Neural cell (in vitro differentiated cells): ENCODE results near the gene RIN3. TPM values are rescaled to one million over a fixed set of nuclear protein-coding genes. Genes with fewer than 3 reads are reported as not detected.

Experiments used
- H2AFZ ChIP-seq: fragments of 200-600, 300-800 bp; sonication (generic), shearing (Covaris generic); 2 replicates; pipeline ENCODE4 v1.6.0; 2014; ENCODE audit warnings: low read depth, mild to moderate bottlenecking, antibody characterized with exemption, low read length, moderate library complexity
- H3F3A ChIP-seq: fragments of 200-600 bp; shearing (Covaris generic); 2 replicates; pipeline ENCODE4 v1.6.1; 2016; ENCODE audit warnings: mild to moderate bottlenecking, moderate library complexity, mixed read lengths, antibody characterized with exemption, low read length; ENCODE audit not compliant: insufficient read depth, poor library complexity, severe bottlenecking
- H3K27ac ChIP-seq: fragments of 200-600, 300-800 bp; sonication (generic), shearing (Covaris generic); 2 replicates; pipeline ENCODE4 v1.5.1; 2014; ENCODE audit warnings: mild to moderate bottlenecking, low read length, moderate library complexity
- H3K27me3 ChIP-seq: fragments of 300-800, 200-600 bp; sonication (generic), shearing (Covaris generic); 2 replicates; pipeline ENCODE4 v1.6.0; 2014; ENCODE audit warnings: mild to moderate bottlenecking, low read depth, low read length, moderate library complexity; ENCODE audit not compliant: insufficient read depth
- H3K36me3 ChIP-seq: fragments of 300-800, 200-600 bp; sonication (generic), shearing (Covaris generic); 2 replicates; pipeline ENCODE4 v1.5.1; 2014; ENCODE audit warnings: mild to moderate bottlenecking, antibody characterized with exemption, low read length, moderate library complexity; ENCODE audit not compliant: insufficient read depth
- H3K4me2 ChIP-seq: fragments of 300-800, 200-600 bp; sonication (generic), shearing (Covaris generic); 2 replicates; pipeline ENCODE4 v1.6.0; 2014; ENCODE audit warnings: mild to moderate bottlenecking, low read length
- H3K4me3 ChIP-seq: fragments of 300-800, 200-600 bp; sonication (generic), shearing (Covaris generic); 2 replicates; pipeline ENCODE4 v1.5.1; 2014; ENCODE audit warnings: mild to moderate bottlenecking, low read length, moderate library complexity
- H3K79me2 ChIP-seq: fragments of 200-600 bp; shearing (Covaris generic); replicated peaks from 2 replicates; pipeline ENCODE4 v1.6.0; 2014; ENCODE audit warnings: mild to moderate bottlenecking, low read length, moderate library complexity; ENCODE audit not compliant: insufficient read depth
- H3K9ac ChIP-seq: fragments of 300-800, 200-600 bp; sonication (generic), shearing (Covaris generic); 2 replicates; pipeline ENCODE4 v1.6.1; 2016; ENCODE audit warnings: mild to moderate bottlenecking, low read length, mixed read lengths
- H3K9me2 ChIP-seq: fragments of 200-600 bp; shearing (Covaris generic); 2 replicates; pipeline ENCODE4 v1.6.1; 2016; ENCODE audit warnings: mild to moderate bottlenecking, low read length, mixed read lengths; ENCODE audit not compliant: insufficient read depth
- H3K9me3 ChIP-seq: fragments of 200-600, 300-800 bp; sonication (generic), shearing (Covaris generic); 2 replicates; pipeline ENCODE4 v1.6.1; 2016; ENCODE audit warnings: mild to moderate bottlenecking, mixed run types, low read length, moderate library complexity, mixed read lengths
- H4K20me1 ChIP-seq: fragments of 200-600 bp; shearing (Covaris generic); 2 replicates; pipeline ENCODE4 v1.6.1; 2016; ENCODE audit warnings: mild to moderate bottlenecking, mixed run types; ENCODE audit not compliant: insufficient read depth
- EP300 ChIP-seq: fragments of 450-650 bp; conservative IDR thresholded peaks from 2 replicates; pipeline ENCODE4 v1.6.1; 2014; ENCODE audit warnings: antibody characterized with exemption, mild to moderate bottlenecking, moderate library complexity; ENCODE audit not compliant: poor library complexity, severe bottlenecking
- EZH2 ChIP-seq: fragments of 200-600, 300-800 bp; shearing (Covaris generic), sonication (generic); IDR thresholded peaks from 2 replicates; pipeline ENCODE4 v1.6.1; 2014; ENCODE audit warnings: antibody characterized with exemption, low read length, borderline replicate concordance, mild to moderate bottlenecking; ENCODE audit not compliant: insufficient read depth, poor library complexity, severe bottlenecking
- MXI1 ChIP-seq: fragments of 450-650 bp; conservative IDR thresholded peaks from 2 replicates; pipeline ENCODE4 v1.6.1; 2014; ENCODE audit warnings: antibody characterized with exemption, mild to moderate bottlenecking; ENCODE audit not compliant: poor library complexity, severe bottlenecking
- POLR2AphosphoS5 ChIP-seq: IDR thresholded peaks from 2 replicates; pipeline ENCODE4 v1.6.1; 2012
- RAD21 ChIP-seq: fragments of 450-650 bp; conservative IDR thresholded peaks from 2 replicates; pipeline ENCODE4 v1.6.1; 2014; ENCODE audit warnings: antibody characterized with exemption, mild to moderate bottlenecking, moderate library complexity
- SMC3 ChIP-seq: fragments of 450-650 bp; conservative IDR thresholded peaks from 2 replicates; pipeline ENCODE4 v1.6.1; 2014; ENCODE audit warnings: antibody characterized with exemption, mild to moderate bottlenecking, moderate library complexity; ENCODE audit not compliant: poor library complexity
- TAF1 ChIP-seq: IDR thresholded peaks from 2 replicates; pipeline ENCODE4 v1.6.1; 2012; ENCODE audit warnings: low read depth
- polyA plus RNA-seq: library from polyadenylated mRNA; depleted of rRNA; stranded (reverse); fragments of >200 nt; gene quantifications from 2 replicates; pipeline ENCODE4 v1.2.3, GENCODE V29; 2014
- TF ChIP-seq, protein P1 (sequence below): IDR thresholded peaks from 2 replicates; pipeline ENCODE4 v1.6.1; 2012; ENCODE audit warnings: borderline replicate concordance
- TF ChIP-seq, protein P2 (sequence below): fragments of 450-650 bp; IDR thresholded peaks from 2 replicates; pipeline ENCODE4 v1.5.1; 2014; ENCODE audit warnings: antibody characterized with exemption, mild to moderate bottlenecking, moderate library complexity; ENCODE audit not compliant: poor library complexity, severe bottlenecking

Gene RIN3
- polyA plus RNA-seq, 1 donor from 2014 or later = not detected

DNA sequence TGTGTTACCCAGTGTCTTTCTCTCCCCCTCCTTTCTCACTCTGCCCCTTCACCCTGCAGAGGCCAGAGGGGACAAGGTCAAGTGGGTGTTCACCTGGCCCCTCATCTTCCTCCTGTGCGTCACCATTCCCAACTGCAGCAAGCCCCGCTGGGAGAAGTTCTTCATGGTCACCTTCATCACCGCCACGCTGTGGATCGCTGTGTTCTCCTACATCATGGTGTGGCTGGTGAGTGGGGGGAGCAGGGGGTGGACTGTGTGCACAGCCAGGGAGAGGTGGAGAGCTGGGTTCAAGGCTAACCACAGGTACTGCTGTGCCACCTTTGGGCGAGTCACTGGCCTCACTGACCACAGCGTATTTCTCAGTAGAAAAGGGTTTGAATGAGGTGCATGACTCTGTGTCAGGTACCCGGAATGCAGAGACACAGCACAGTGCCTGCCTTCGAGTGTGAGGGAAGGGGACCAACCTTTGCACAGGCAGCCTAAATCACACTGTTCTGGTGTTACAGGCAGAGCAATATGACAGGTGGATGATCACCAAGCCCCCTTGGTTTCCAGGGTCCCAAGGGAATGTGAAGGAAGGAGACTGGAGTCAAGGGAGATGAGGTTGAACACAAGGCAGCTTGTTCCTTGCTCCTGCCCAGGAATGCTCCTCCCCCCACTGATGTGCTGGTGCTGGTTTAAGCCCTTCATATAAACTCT lies 30.8 kb upstream of the RIN3 start:
- no peak overlapping the region for H3K4me2 ChIP-seq
- no peaks in the 10 kb centered on the region for H3K9me3 ChIP-seq
- H3K27ac ChIP-seq = no peak overlapping the region
- H3K27me3 ChIP-seq = no peaks in the 10 kb centered on the region
- H3K9ac ChIP-seq = no peak overlapping the region
- no peak overlapping the region for H3K4me3 ChIP-seq
- H3K36me3 ChIP-seq = no peaks in the 10 kb centered on the region
- H4K20me1 ChIP-seq = no peaks in the 10 kb centered on the region
- H3F3A ChIP-seq = no peaks in the 10 kb centered on the region
- no peak for TF ChIP-seq EZH2
- no peak for TF ChIP-seq SMC3
- TF ChIP-seq MXI1 = no peak
- TF ChIP-seq RAD21 = no peak
- TF ChIP-seq POLR2AphosphoS5 = no peak
- no peak for TF ChIP-seq TAF1
- TF ChIP-seq, protein P1, sequence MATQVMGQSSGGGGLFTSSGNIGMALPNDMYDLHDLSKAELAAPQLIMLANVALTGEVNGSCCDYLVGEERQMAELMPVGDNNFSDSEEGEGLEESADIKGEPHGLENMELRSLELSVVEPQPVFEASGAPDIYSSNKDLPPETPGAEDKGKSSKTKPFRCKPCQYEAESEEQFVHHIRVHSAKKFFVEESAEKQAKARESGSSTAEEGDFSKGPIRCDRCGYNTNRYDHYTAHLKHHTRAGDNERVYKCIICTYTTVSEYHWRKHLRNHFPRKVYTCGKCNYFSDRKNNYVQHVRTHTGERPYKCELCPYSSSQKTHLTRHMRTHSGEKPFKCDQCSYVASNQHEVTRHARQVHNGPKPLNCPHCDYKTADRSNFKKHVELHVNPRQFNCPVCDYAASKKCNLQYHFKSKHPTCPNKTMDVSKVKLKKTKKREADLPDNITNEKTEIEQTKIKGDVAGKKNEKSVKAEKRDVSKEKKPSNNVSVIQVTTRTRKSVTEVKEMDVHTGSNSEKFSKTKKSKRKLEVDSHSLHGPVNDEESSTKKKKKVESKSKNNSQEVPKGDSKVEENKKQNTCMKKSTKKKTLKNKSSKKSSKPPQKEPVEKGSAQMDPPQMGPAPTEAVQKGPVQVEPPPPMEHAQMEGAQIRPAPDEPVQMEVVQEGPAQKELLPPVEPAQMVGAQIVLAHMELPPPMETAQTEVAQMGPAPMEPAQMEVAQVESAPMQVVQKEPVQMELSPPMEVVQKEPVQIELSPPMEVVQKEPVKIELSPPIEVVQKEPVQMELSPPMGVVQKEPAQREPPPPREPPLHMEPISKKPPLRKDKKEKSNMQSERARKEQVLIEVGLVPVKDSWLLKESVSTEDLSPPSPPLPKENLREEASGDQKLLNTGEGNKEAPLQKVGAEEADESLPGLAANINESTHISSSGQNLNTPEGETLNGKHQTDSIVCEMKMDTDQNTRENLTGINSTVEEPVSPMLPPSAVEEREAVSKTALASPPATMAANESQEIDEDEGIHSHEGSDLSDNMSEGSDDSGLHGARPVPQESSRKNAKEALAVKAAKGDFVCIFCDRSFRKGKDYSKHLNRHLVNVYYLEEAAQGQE = no peak
- no peak for TF ChIP-seq EP300
- TF ChIP-seq, protein P2, sequence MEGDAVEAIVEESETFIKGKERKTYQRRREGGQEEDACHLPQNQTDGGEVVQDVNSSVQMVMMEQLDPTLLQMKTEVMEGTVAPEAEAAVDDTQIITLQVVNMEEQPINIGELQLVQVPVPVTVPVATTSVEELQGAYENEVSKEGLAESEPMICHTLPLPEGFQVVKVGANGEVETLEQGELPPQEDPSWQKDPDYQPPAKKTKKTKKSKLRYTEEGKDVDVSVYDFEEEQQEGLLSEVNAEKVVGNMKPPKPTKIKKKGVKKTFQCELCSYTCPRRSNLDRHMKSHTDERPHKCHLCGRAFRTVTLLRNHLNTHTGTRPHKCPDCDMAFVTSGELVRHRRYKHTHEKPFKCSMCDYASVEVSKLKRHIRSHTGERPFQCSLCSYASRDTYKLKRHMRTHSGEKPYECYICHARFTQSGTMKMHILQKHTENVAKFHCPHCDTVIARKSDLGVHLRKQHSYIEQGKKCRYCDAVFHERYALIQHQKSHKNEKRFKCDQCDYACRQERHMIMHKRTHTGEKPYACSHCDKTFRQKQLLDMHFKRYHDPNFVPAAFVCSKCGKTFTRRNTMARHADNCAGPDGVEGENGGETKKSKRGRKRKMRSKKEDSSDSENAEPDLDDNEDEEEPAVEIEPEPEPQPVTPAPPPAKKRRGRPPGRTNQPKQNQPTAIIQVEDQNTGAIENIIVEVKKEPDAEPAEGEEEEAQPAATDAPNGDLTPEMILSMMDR = no peak
- no peaks in the 10 kb centered on the region for H3K9me2 ChIP-seq
- no peak overlapping the region for H2AFZ ChIP-seq
- no peaks in the 10 kb centered on the region for H3K79me2 ChIP-seq

DNA sequence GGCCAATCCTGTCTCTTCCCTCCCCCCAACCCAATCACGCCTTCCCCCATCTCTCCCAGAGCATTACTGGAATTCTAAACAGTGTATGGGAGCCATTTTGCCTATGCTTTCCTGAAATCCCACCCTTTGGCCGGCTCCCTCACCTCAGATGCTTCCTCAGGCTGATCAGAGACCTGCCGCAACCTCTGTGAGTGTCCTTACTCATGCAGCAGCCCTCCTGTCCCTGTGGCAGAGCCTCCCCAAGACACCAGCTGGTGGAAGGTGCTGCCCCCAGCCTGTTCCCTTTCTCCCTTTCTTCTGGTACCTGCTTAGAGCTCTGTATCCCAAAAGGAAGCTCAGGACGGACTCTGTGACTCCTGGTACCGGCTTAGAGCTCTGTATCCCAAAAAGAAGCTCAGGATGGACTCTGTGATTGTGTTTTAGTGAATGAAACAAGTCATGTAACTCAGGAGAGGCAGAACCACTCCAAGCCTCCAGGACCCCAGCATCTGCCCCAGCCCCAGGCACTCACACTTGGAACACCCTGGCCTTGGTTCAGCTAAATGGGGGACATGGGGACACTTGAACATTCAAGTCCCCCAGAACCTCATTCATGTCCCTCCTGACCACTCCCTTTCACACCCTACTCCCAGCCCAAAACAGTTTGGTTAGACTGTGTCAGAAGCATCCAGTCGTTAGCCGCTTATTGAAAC lies 29.3 kb upstream of the RIN3 start:
- no peaks in the 10 kb centered on the region for H3K36me3 ChIP-seq
- no peaks in the 10 kb centered on the region for H3K9me3 ChIP-seq
- TF ChIP-seq SMC3 (no peak), MXI1 (no peak), EZH2 (no peak), TAF1 (no peak), RAD21 (no peak), EP300 (no peak), POLR2AphosphoS5 (no peak)
- TF ChIP-seq, protein P2 = no peak
- TF ChIP-seq, protein P1 = no peak
- H3K79me2 ChIP-seq = no peaks in the 10 kb centered on the region
- no peak overlapping the region for H3K4me3 ChIP-seq
- H2AFZ ChIP-seq = no peak overlapping the region
- H3K27ac ChIP-seq = no peak overlapping the region
- no peaks in the 10 kb centered on the region for H4K20me1 ChIP-seq
- H3K4me2 ChIP-seq = no peak overlapping the region
- H3K9ac ChIP-seq = no peak overlapping the region
- no peaks in the 10 kb centered on the region for H3K27me3 ChIP-seq
- no peaks in the 10 kb centered on the region for H3K9me2 ChIP-seq
- H3F3A ChIP-seq = no peaks in the 10 kb centered on the region
